HuH-7.5 (cell line): Measurements from ENCODE around the gene FBXO40.

Experiments used
- DNase-seq: peaks from one replicate; pipeline ENCODE4 v3.0.0; 2011; ENCODE audit warnings: low spot score

FBXO40 gene

DNA sequence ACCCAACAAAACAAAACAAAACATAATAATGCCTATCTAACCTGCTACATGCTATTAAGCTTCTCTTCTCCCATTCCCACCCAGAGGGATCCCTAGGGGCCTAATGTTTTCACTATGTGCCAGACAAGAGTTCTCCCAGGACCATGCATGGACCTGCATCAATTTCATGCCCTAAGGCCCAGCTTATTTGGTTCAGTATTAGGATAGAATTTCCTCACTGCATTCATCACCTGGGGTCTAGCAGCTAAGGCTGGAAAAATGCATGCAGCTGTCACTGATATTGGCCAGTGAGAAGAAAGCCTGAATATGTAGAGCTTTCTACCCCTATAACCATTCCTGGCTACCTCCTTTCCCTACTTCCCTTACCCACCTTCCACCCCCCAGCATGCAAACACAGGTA, 69.6 kb downstream of the FBXO40 start:
- no peak for DNase-seq

DNA sequence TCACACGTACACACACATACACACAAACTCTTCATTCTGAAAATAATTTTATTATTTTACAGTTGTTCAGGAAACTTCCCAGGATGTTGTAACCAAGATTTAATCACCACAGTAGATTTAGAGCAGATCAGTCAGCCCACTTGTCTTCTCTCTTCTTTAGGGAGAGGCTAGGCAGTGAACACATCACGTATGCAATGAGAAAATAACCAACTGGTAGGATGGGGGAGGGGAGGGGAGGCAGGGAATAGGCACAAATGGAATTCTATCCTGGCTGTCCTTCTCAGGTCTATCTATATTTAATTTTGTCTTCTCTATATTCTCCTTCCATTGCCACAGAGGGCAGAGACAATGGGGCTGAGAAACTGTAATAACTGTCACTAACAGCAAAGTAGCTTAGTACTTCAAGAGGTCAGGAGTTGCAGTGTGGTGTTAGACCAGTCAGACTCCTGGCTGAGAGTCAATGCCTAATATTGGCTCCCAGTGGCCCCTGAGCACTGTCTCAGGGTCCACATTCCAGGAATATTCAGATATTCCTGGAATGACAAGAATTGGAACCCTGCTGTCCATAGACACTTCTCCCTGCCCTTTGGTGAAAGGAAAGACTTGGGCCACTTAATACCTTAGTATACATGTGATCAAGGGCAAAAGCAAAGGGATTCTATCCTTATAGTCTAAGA, 70.1 kb downstream of the FBXO40 start:
- DNase-seq = no peak

DNA sequence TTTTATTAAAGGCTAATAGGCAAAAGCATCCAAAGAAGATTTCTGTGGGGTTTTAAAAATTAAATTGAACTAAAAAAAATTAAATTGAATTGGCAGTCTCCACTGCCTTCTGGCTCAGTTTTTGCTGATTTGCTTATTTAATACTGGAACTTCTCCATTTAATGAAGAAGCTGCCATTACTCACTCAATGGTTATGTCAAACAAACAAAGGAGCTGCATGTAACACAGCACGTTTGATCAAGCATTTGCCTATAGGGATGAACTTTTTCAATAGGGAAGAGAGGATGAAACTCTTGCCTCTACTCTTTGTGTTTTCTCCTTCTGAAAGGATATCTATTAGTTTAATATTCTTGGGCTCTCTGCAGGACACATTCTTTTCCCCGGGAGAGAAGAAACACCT, 72.3 kb downstream of the FBXO40 start:
- no peak for DNase-seq

DNA sequence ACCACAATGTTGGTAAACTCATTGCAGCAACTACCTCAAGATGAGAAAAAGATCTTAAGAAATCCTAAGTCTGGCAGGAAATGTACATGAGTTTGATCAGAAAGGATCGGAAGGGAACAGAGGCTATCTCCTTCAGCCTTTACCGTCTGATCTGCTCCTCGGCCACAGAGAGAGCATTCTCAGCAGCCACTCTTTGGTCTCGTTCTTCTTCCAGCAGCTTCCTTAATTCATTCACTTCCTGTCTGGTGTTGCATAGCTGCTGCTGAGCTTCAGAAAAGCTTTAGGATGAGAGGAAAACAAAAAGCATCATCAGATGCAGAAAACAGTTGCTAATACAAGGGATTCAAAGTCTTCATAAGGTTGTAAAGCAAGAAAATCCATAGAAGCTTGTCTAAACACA, 74.2 kb downstream of the FBXO40 start:
- DNase-seq = no peak

DNA sequence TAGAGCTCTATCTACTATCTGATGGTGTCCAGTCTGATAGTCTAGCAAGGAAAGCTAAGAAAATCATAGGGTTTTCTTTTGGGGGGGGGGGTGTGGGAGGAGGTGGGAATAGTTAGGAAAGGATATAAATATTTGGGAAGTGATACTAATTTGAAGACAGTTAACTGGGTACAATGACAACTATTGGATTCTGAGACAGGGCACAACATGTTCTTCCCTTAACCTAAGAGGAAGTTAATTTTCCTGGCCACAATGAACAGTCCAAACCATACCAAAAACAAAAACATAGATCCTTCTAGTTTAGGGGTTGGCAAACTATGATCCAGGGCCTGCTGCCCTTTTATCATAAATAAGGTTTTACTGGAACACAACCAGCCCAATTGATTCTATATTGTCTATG, 77.5 kb downstream of the FBXO40 start:
- no peak for DNase-seq

DNA sequence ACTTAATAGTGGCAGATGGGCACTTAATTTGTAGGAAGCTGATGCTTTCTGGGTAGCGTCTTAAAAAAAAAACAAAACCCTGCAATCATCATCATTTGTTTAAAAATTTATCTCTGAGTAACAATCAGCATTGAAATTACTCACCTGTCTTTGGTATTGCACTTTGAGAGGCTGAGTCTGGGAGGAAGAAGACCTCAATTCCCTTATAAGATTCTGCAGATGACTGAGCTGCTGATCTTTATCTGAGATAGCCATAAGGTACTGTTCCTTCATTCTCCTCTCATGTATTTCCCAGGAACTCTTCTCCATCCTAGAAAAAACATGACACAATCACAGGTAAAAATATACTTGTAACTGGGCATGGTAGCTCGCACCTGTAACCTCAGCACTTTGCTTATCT, 84.0 kb downstream of the FBXO40 start:
- DNase-seq = no peak
